PFSK-1 (cell line): ENCODE data around the gene IL20.

Experiments
- FOXP2 ChIP-seq: optimal IDR thresholded peaks from 2 replicates; pipeline ENCODE3; 2011; ENCODE audit warnings: borderline replicate concordance, control low read depth, inconsistent platforms; ENCODE audit not compliant: insufficient read depth; ENCODE audit errors: extremely low read length, extremely low read depth
- POLR2AphosphoS5 ChIP-seq: IDR thresholded peaks from 2 replicates; pipeline ENCODE4 v1.6.1; 2012; ENCODE audit warnings: low read depth, mild to moderate bottlenecking, control low read depth, low read length, moderate library complexity
- REST ChIP-seq, 2 experiments: IDR thresholded peaks; 2 replicates each; pipeline versions ENCODE4 v1.6.1 to v1.8.0; 2011 to 2012; ENCODE audit warnings: low read depth in 2 of 2, low read length in 2 of 2, control low read depth in 1 of 2, inconsistent platforms in 1 of 2, mild to moderate bottlenecking in 1 of 2, moderate library complexity in 1 of 2; ENCODE audit not compliant: insufficient read depth in 1 of 2
- SIN3A ChIP-seq: IDR thresholded peaks from 2 replicates; pipeline ENCODE4 v1.6.1; 2012; ENCODE audit warnings: mild to moderate bottlenecking, low read length, moderate library complexity, borderline replicate concordance; ENCODE audit not compliant: insufficient read depth
- TAF1 ChIP-seq: IDR thresholded peaks from 2 replicates; pipeline ENCODE4 v1.6.1; 2012; ENCODE audit warnings: low read length, control low read depth, borderline replicate concordance; ENCODE audit not compliant: insufficient read depth

Gene IL20

GRCh38 chr1:206885341-206886060 lies 20.1 kb downstream of the IL20 start:
- TF ChIP-seq POLR2AphosphoS5, result no peak
- TF ChIP-seq FOXP2, result no peak
- no peak for TF ChIP-seq REST (IDR thresholded peaks at IDR 0.05; ENCODE audit: insufficient read depth in 1 of 2, low read depth in 2 of 2, low read length in 2 of 2)
- TF ChIP-seq SIN3A, result no peak
- TF ChIP-seq TAF1, result no peak

- TF ChIP-seq REST (IDR thresholded peaks at IDR 0.05; ENCODE audit: insufficient read depth in 1 of 2, low read depth in 2 of 2, low read length in 2 of 2) (no peak), POLR2AphosphoS5 (no peak), TAF1 (no peak), SIN3A (no peak), FOXP2 (no peak)
Measured at GRCh38 chr1:206886831-206887230, 21.4 kb downstream of the IL20 start.

- TF ChIP-seq SIN3A (no peak), POLR2AphosphoS5 (no peak), REST (IDR thresholded peaks at IDR 0.05; ENCODE audit: insufficient read depth in 1 of 2, low read depth in 2 of 2, low read length in 2 of 2) (no peak), FOXP2 (no peak), TAF1 (no peak)
Measured at GRCh38 chr1:206887701-206888100, 22.3 kb downstream of the IL20 start.

- TF ChIP-seq FOXP2 (no peak), REST (IDR thresholded peaks at IDR 0.05; ENCODE audit: insufficient read depth in 1 of 2, low read depth in 2 of 2, low read length in 2 of 2) (no peak), SIN3A (no peak)
Measured at GRCh38 chr1:206890125-206891060, 25.0 kb downstream of the IL20 start.
